Natural killer cell treated with Interleukin-12 subunit alpha and Interleukin-12 subunit beta and Interleukin-15 and Interleukin-18, amount 100 ng/mL, for 72 hours (primary cell): ENCODE measurements around the gene PRDM16. TPM values are rescaled to one million over a fixed set of nuclear protein-coding genes. Genes with fewer than 3 reads are reported as not detected.
A peak's percentile ranks its signal among the peaks of the same experiment; 100 is the strongest.
"Not testable (repeated sequence)": the region's sequence is repeated elsewhere in the genome, so short reads cannot be mapped to it uniquely, and the experiment has no call there.

Experiments
- ATAC-seq, 2 donors: fragments of 150-1000 bp; cut with Tn5 transposase in 1 of 2; sonication (Bioruptor Pico), chemical (Tn5 transposase) in 1 of 2; 2 replicates each; pipeline ENCODE4 v1.10.0; 2021
- DNase-seq: peaks from one replicate; pipeline ENCODE4 v3.0.0; 2022; ENCODE audit warnings: low spot score
- H3K27ac Mint-ChIP-seq, 2 donors: 1 replicate in 1 of 2; 2 replicates in 1 of 2; pipeline ENCODE4 v1.8.0; 2022; ENCODE audit warnings: mixed read lengths in 2 of 2, mild to moderate bottlenecking in 1 of 2, moderate library complexity in 1 of 2
- H3K27me3 Mint-ChIP-seq, 2 donors: 1 replicate in 1 of 2; 2 replicates in 1 of 2; pipeline ENCODE4 v1.8.0; 2022; ENCODE audit warnings: mixed read lengths in 2 of 2
- H3K36me3 Mint-ChIP-seq: one replicate; pipeline ENCODE4 v1.8.0; 2022; ENCODE audit warnings: mixed read lengths
- H3K4me1 Mint-ChIP-seq, 2 donors: 1 replicate in 1 of 2; 2 replicates in 1 of 2; pipeline ENCODE4 v1.8.0; 2022; ENCODE audit warnings: low read depth in 2 of 2, mixed read lengths in 2 of 2, mild to moderate bottlenecking in 1 of 2
- H3K4me3 Mint-ChIP-seq: one replicate; pipeline ENCODE4 v1.8.0; 2022; ENCODE audit warnings: mixed read lengths
- H3K9me3 Mint-ChIP-seq: 2 replicates; pipeline ENCODE4 v1.8.0; 2022; ENCODE audit warnings: mixed read lengths
- total RNA-seq, 2 donors: library from RNA; stranded (reverse); gene quantifications; one replicate each; pipeline ENCODE4 v1.2.3, GENCODE V29; 2022

Gene PRDM16
- total RNA-seq, 2 donors from 2014 or later = not detected

DNA sequence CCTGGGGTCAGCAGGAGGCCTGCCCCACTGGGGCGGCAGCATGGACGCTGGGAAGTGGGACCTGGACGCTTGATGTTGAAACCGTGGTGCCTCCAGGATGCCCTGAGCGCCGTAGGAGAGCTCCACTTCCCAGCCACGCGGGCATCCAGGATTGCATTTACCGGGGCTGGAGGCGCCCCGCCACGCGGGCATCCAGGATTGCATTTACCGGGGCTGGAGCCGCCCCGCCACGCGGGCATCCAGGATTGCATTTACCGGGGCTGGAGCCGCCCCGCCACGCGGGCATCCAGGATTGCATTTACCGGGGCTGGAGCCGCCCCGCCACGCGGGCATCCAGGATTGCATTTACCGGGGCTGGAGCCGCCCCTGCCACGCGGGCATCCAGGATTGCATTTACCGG lies 218.1 kb downstream of the PRDM16 start:
- H3K27ac Mint-ChIP-seq, H3K9me3 Mint-ChIP-seq, DNase-seq, H3K27me3 Mint-ChIP-seq, H3K4me1 Mint-ChIP-seq, H3K4me3 Mint-ChIP-seq, ATAC-seq, H3K36me3 Mint-ChIP-seq: not testable (repeated sequence)

DNA sequence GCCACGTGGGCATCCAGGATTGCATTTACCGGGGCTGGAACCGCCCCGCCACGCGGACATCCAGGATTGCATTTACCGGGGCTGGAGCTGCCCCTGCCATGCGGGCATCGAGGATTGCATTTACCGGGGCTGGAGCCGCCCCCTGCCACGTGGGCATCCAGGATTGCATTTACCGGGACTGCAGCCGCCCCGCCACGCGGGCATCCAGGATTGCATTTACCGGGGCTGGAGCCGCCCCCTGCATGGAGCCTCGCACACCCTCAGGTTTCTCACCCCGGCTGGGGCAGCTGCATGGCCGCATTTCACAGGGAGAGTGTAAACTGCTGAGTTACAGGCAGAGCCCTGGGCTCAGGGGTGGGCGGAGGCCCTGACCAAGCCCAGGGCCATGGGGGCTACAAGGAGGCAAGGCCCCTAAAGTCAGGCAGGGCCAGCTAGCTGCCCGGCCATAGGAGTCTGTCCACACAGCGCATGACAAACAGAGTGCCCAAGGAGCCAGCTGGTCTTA lies 218.7 kb downstream of the PRDM16 start:
- peaks cover 0 to 4% of the 10 kb centered on the region in 2 donors for H3K27me3 Mint-ChIP-seq
- H3K4me3 Mint-ChIP-seq = no peak overlapping the region
- H3K36me3 Mint-ChIP-seq = no peaks in the 10 kb centered on the region
- no peaks in the 10 kb centered on the region for H3K4me1 Mint-ChIP-seq
- no peak for DNase-seq
- no peaks in the 10 kb centered on the region for H3K9me3 Mint-ChIP-seq
- no peak overlapping the region for H3K27ac Mint-ChIP-seq
- no peak for ATAC-seq

DNA sequence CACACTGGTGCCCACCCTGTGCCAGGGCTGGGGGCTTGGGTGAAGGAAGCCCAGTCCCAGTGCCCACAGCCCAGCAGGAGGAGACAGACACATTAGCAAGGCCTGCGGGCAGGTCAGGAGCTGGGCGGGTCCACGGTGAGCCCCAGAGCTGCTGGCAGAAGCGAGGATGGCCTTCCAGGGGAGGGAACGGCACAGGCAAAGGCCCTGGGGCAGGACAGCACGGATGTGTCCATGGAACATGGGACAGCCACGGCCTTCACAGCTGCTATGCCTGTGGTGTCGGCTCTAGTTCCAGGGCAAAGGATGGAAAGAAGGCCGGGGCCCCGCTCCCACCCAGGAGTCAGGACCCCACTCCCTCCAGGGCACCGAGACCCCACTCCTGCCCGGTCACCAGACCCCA lies 220.5 kb downstream of the PRDM16 start:
- no peaks in the 10 kb centered on the region for H3K4me1 Mint-ChIP-seq
- no peaks in the 10 kb centered on the region for H3K9me3 Mint-ChIP-seq
- DNase-seq (no peak), ATAC-seq (no peak)
- H3K27ac Mint-ChIP-seq = no peak overlapping the region
- no peak overlapping the region for H3K4me3 Mint-ChIP-seq
- H3K27me3 Mint-ChIP-seq = no peaks in the 10 kb centered on the region
- H3K36me3 Mint-ChIP-seq = no peaks in the 10 kb centered on the region

- H3K27ac Mint-ChIP-seq = no peak overlapping the region
- H3K9me3 Mint-ChIP-seq = no peaks in the 10 kb centered on the region
- no peak overlapping the region for H3K4me3 Mint-ChIP-seq
- ATAC-seq (no peak), DNase-seq (no peak)
- no peaks in the 10 kb centered on the region for H3K27me3 Mint-ChIP-seq
- H3K36me3 Mint-ChIP-seq = no peaks in the 10 kb centered on the region
- H3K4me1 Mint-ChIP-seq = no peaks in the 10 kb centered on the region
These were observed 221.4 kb downstream of the PRDM16 start for GRCh38 chr1:3290438-3290837.

DNA sequence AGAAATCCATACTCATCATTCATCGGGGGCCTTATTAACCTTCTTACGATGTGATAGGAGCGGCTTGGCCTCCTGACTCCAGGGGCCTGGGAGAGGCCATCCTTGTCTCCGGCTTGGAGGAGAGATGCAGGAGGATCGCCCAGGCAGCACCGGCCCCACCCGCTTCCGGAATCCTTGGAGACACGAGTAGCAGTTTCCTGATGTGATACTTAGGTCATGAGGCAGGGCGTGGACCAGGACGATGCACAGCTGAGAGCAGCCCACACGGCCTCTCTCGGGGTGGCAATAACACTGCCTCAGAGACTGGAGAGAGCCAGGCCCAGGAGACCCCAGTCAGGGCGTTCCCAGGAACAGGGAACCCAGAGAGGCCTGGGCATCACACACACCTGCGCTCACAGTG lies 221.9 kb downstream of the PRDM16 start:
- no peaks in the 10 kb centered on the region for H3K9me3 Mint-ChIP-seq
- no peak overlapping the region for H3K27ac Mint-ChIP-seq
- ATAC-seq (no peak), DNase-seq (no peak)
- H3K4me3 Mint-ChIP-seq = no peak overlapping the region
- H3K27me3 Mint-ChIP-seq = no peaks in the 10 kb centered on the region
- H3K4me1 Mint-ChIP-seq = no peaks in the 10 kb centered on the region
- H3K36me3 Mint-ChIP-seq = no peaks in the 10 kb centered on the region

DNA sequence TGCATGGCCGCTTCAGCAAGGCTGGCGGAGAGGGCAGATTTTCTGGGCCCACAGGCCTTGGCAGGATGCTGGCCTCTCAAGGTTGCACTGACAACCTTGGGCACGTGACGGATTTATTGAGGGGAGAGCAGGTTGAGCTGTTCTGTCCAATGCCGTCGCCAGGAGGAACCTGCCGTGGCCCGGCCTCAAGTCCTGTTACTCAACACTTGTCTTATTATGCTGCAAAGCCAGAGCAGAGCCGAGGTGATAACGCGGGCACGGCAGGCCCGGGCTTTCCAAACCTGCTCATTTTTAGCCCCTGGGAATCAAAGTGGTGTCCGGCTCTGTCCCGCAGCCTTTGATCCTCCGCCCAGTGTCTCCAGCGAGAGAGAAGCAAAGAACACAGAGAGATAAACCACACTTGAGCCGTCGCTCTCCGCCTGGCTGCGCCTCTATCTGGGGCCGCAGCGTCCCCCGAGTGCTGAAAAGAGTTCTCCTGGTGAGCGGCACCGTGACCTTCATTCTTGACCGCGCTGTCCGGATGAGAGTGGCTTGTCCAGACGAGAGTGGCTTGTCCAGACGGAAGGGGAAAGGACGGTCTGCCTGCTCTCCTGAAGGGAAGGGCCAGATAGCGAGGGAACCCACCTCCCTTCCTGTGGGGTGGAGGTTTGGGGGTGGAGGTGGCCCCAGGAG lies 223.2 kb downstream of the PRDM16 start:
- H3K27me3 Mint-ChIP-seq = no peaks in the 10 kb centered on the region
- ATAC-seq (no peak), DNase-seq (no peak)
- H3K4me3 Mint-ChIP-seq = no peak overlapping the region
- H3K4me1 Mint-ChIP-seq = no peaks in the 10 kb centered on the region
- no peaks in the 10 kb centered on the region for H3K36me3 Mint-ChIP-seq
- H3K27ac Mint-ChIP-seq = no peak overlapping the region
- no peaks in the 10 kb centered on the region for H3K9me3 Mint-ChIP-seq

DNA sequence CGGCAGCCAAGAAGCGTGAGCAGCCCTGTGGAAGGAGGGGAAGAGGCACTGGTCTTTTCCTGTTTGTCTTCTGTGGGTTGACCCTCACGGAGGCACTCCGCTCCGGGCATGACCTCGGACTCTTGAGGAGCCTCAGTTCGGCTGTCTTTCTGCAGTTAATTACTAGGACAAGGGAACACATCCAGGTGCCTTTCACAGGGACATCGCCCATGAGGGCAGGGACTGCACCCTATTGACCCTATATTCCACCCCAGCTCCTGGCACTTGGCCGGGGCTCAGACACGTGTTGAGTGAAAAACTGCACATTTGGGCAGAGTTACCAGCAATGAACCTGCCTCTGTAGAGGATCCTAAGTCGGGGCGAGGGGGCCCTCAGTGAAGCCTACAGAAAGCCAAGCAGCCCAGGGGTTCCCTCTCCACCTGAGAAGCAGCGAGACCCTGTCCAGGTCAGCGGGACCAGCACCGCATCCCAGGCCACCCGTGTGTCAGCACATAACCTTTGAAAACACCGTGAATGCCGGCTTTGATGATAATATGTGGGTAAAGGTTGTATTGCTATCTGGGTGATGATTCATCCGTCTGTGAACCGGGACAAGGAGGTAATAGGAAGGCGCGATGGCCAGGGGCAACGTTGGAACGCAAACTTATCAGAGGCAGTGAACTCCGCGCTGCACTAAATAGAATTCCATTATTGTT lies 224.0 kb downstream of the PRDM16 start:
- H3K9me3 Mint-ChIP-seq = no peaks in the 10 kb centered on the region
- H3K4me3 Mint-ChIP-seq = no peak overlapping the region
- no peaks in the 10 kb centered on the region for H3K36me3 Mint-ChIP-seq
- H3K27me3 Mint-ChIP-seq = no peaks in the 10 kb centered on the region
- H3K27ac Mint-ChIP-seq = no peak overlapping the region
- no peak for ATAC-seq
- H3K4me1 Mint-ChIP-seq = no peaks in the 10 kb centered on the region
- no peak for DNase-seq

DNA sequence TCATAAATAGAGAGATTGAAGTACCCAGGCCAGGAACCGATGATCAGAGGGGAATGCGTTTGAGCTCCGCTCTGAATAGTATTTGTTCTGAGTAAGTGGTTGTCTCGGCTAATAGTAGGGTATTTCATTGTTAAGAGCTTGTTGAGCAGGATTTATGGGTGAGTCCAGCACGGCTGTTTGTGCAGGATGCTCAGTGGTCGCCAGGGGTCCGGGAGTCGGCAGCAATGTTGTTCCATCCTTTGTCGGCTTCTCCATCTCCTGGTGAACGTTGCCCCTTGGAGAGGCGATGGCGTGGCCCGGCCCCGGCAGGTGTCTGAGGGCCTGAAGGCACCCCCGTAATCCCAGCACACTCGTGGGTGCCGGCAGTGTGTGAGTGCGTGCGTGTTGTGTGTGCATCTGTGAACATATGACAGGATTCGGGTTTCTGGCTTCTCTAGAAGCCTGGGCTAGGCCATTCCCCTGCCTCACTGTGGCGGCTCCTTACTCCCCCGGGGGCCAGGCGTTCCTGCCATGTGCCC lies 224.6 kb downstream of the PRDM16 start:
- Mint-ChIP-seq H3K4me1 (no peaks in the 10 kb centered on the region), H3K36me3 (no peaks in the 10 kb centered on the region), H3K27ac (no peak overlapping the region), H3K27me3 (no peaks in the 10 kb centered on the region), H3K4me3 (no peak overlapping the region), H3K9me3 (no peaks in the 10 kb centered on the region)
- no peak for ATAC-seq
- DNase-seq = no peak

DNA sequence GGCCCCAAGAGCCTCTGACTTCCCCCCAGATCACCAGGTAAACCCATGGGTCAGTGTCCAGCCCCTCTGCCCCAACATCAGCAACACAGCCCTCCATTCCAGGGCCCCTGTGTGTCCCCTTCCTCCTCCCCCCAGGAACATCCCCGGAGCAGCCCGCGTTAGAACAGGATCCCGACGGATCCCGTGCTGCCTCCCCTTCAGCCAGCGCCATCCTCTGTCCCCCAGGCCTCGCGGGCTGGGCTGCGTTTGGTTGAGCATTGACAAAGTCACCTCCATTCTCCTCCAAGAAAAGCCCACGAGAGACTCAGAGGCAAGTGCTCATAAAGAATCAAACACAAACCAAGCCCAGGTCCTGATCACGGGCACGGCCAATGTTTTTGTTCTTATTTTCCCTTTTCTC lies 225.4 kb downstream of the PRDM16 start:
- Mint-ChIP-seq H3K27ac (no peak overlapping the region), H3K9me3 (no peaks in the 10 kb centered on the region), H3K4me3 (no peak overlapping the region), H3K36me3 (no peaks in the 10 kb centered on the region), H3K4me1 (no peaks in the 10 kb centered on the region), H3K27me3 (no peaks in the 10 kb centered on the region)
- ATAC-seq (no peak), DNase-seq (no peak)

- Mint-ChIP-seq H3K27ac (no peak overlapping the region), H3K9me3 (no peaks in the 10 kb centered on the region), H3K4me1 (no peaks in the 10 kb centered on the region), H3K36me3 (no peaks in the 10 kb centered on the region), H3K4me3 (no peak overlapping the region), H3K27me3 (no peaks in the 10 kb centered on the region)
- DNase-seq (no peak), ATAC-seq (no peak)
These were observed 226.8 kb downstream of the PRDM16 start for GRCh38 chr1:3295846-3296245.

GRCh38 chr1:3296326-3296725 lies 227.3 kb downstream of the PRDM16 start:
- ATAC-seq = no peak
- Mint-ChIP-seq H3K27ac (no peak overlapping the region), H3K4me1 (no peaks in the 10 kb centered on the region), H3K4me3 (no peak overlapping the region), H3K36me3 (no peaks in the 10 kb centered on the region), H3K9me3 (no peaks in the 10 kb centered on the region), H3K27me3 (no peaks in the 10 kb centered on the region)
- no peak for DNase-seq

DNA sequence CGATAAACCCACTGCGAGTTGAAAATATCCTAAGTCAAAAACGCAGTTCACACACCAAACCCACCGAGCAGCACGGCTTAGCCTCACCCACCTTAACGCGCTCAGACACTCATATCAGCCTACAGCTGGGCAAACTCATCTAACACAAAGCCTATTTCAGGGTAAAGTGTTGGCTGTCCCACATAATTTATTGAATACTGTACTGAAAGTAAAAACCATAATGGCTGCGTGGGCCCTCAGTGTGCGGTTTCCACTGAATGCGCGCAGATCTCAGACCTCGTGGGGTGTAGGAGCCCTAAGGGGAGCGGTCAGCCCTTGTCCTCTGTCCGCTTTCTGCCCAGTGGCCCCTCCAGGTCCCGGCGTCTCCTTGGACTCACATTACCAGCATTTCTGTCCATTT lies 227.8 kb downstream of the PRDM16 start:
- H3K4me1 Mint-ChIP-seq = no peaks in the 10 kb centered on the region
- H3K36me3 Mint-ChIP-seq = no peaks in the 10 kb centered on the region
- H3K4me3 Mint-ChIP-seq = no peak overlapping the region
- H3K27ac Mint-ChIP-seq = no peak overlapping the region
- DNase-seq (no peak), ATAC-seq (no peak)
- no peaks in the 10 kb centered on the region for H3K27me3 Mint-ChIP-seq
- no peaks in the 10 kb centered on the region for H3K9me3 Mint-ChIP-seq

GRCh38 chr1:3297756-3298155 lies 228.8 kb downstream of the PRDM16 start:
- Mint-ChIP-seq H3K4me1 (no peaks in the 10 kb centered on the region), H3K36me3 (no peaks in the 10 kb centered on the region), H3K27me3 (no peaks in the 10 kb centered on the region), H3K27ac (no peak overlapping the region), H3K9me3 (no peaks in the 10 kb centered on the region), H3K4me3 (no peak overlapping the region)
- ATAC-seq = peak in 1 of 2 donors; percentile 43
- no peak for DNase-seq

GRCh38 chr1:3298197-3298596 lies 229.2 kb downstream of the PRDM16 start:
- Mint-ChIP-seq H3K36me3 (no peaks in the 10 kb centered on the region), H3K4me3 (no peak overlapping the region), H3K4me1 (no peaks in the 10 kb centered on the region), H3K27ac (no peak overlapping the region), H3K27me3 (no peaks in the 10 kb centered on the region), H3K9me3 (no peaks in the 10 kb centered on the region)
- ATAC-seq = no peak
- DNase-seq = no peak
